HG03039 (cell line): ENCODE data around the gene SH3D19.
"Not testable (repeated sequence)": the region's sequence is repeated elsewhere in the genome, so short reads cannot be mapped to it uniquely, and the experiment has no call there.

Source experiments
- ATAC-seq: cut with Tn5 transposase; IDR thresholded peaks from one replicate; pipeline ENCODE4 v1.9.1; 2021; ENCODE audit warnings: mild to moderate bottlenecking, moderate library complexity; ENCODE audit not compliant: unreplicated experiment

The SH3D19 gene

GRCh38 chr4:151276787-151277562 lies 48.4 kb downstream of the SH3D19 start, which contains the start of gene PRSS48:
TSS of gene PRSS48 (plus strand) at chr4:151277161. CDS start at chr4:151277173, 12 bp downstream.
- no peak for ATAC-seq

GRCh38 chr4:151268905-151269304 lies 56.5 kb downstream of the SH3D19 start:
- ATAC-seq, result not testable (repeated sequence)

- no peak for ATAC-seq
These were observed 57.4 kb downstream of the SH3D19 start for GRCh38 chr4:151267822-151268535.

- no peak for ATAC-seq
These were observed 58.3 kb downstream of the SH3D19 start for GRCh38 chr4:151267104-151267503.

GRCh38 chr4:151266497-151266896 lies 58.9 kb downstream of the SH3D19 start:
- ATAC-seq, result no peak

GRCh38 chr4:151263455-151263854 lies 62.0 kb downstream of the SH3D19 start:
- no peak for ATAC-seq

GRCh38 chr4:151260526-151260925 lies 64.9 kb downstream of the SH3D19 start:
- ATAC-seq, result no peak

- no peak for ATAC-seq
These were observed 65.7 kb downstream of the SH3D19 start for GRCh38 chr4:151259752-151260151.

- no peak for ATAC-seq
These were observed 67.7 kb downstream of the SH3D19 start for GRCh38 chr4:151257704-151258103.

GRCh38 chr4:151256134-151256533 lies 69.3 kb downstream of the SH3D19 start:
- ATAC-seq, result no peak

- not testable (repeated sequence) for ATAC-seq
These were observed 69.7 kb downstream of the SH3D19 start for GRCh38 chr4:151255680-151256079.

- ATAC-seq, result not testable (repeated sequence)
These were observed 70.2 kb downstream of the SH3D19 start for GRCh38 chr4:151255226-151255625.

GRCh38 chr4:151251603-151252304 lies 73.7 kb downstream of the SH3D19 start:
- ATAC-seq, result no peak

- no peak for ATAC-seq
These were observed 74.7 kb downstream of the SH3D19 start for GRCh38 chr4:151250706-151251105.

GRCh38 chr4:151248519-151248918 lies 76.9 kb downstream of the SH3D19 start:
- ATAC-seq, result no peak

GRCh38 chr4:151247395-151247794 lies 78.0 kb downstream of the SH3D19 start:
- no peak for ATAC-seq

GRCh38 chr4:151246742-151247141 lies 78.7 kb downstream of the SH3D19 start:
- ATAC-seq, result no peak

- ATAC-seq, result no peak
These were observed 83.1 kb downstream of the SH3D19 start for GRCh38 chr4:151242305-151242704.

- no peak for ATAC-seq
These were observed 85.8 kb downstream of the SH3D19 start for GRCh38 chr4:151239608-151240007.

- ATAC-seq, result no peak
These were observed 86.9 kb downstream of the SH3D19 start for GRCh38 chr4:151238477-151238876.

- ATAC-seq, result no peak
These were observed 89.4 kb downstream of the SH3D19 start for GRCh38 chr4:151236036-151236435.
